Stimulated activated CD4-positive, alpha-beta T cell treated with anti-CD3 and anti-CD28 coated beads, Interleukin-12 subunit alpha, Interleukin-12 subunit beta, amount 100 ng/mL, for 48 hours (primary cell): ENCODE results near the gene DENND5A.
"Not testable (repeated sequence)": the region's sequence is repeated elsewhere in the genome, so short reads cannot be mapped to it uniquely, and the experiment has no call there.

Experiments
- DNase-seq, 3 donors: peaks; one replicate each; pipeline ENCODE4 v3.0.0-alpha.2; 2020; ENCODE audit warnings: low read depth in 2 of 3, low spot score in 1 of 3

Gene DENND5A

GRCh38 chr11:9103542-9104276 lies 161.4 kb downstream of the DENND5A start:
- DNase-seq, result no peak

- DNase-seq, result no peak
Observed at GRCh38 chr11:9099617-9100016, 165.5 kb downstream of the DENND5A start.

GRCh38 chr11:9098455-9098854 lies 166.7 kb downstream of the DENND5A start:
- not testable (repeated sequence) for DNase-seq

GRCh38 chr11:9097186-9097943 lies 167.8 kb downstream of the DENND5A start:
- not testable (repeated sequence) for DNase-seq

- DNase-seq, result no peak
Observed at GRCh38 chr11:9096427-9096826, 168.7 kb downstream of the DENND5A start.

GRCh38 chr11:9095421-9095820 lies 169.7 kb downstream of the DENND5A start:
- DNase-seq, result no peak

GRCh38 chr11:9094420-9094819 lies 170.7 kb downstream of the DENND5A start:
- DNase-seq, result no peak

- DNase-seq, result no peak
Observed at GRCh38 chr11:9092853-9093778, 172.0 kb downstream of the DENND5A start.

- DNase-seq, result no peak
Observed at GRCh38 chr11:9092072-9092471, 173.1 kb downstream of the DENND5A start.

- DNase-seq, result no peak
Observed at GRCh38 chr11:9091044-9091922, 173.9 kb downstream of the DENND5A start, which contains the start of gene SCUBE2. TSS of gene SCUBE2 (minus strand) at chr11:9091599. CDS start at chr11:9091528, 71 bp downstream.

- no peak for DNase-seq
Observed at GRCh38 chr11:9090488-9091043, 174.6 kb downstream of the DENND5A start.

GRCh38 chr11:9089636-9090035 lies 175.5 kb downstream of the DENND5A start:
- DNase-seq, result no peak

- no peak for DNase-seq
Observed at GRCh38 chr11:9089061-9089460, 176.1 kb downstream of the DENND5A start.
